B cell (primary cell): ENCODE measurements around the gene SAXO1.

ENCODE experiments used
- EZH2 ChIP-seq: IDR thresholded peaks from 2 replicates; pipeline ENCODE4 v1.6.1; 2012; ENCODE audit warnings: borderline replicate concordance, low read depth, mild to moderate bottlenecking, moderate library complexity, low read length; ENCODE audit not compliant: insufficient read depth, poor library complexity, severe bottlenecking
- TF ChIP-seq, protein P1 (sequence below): fragments of 200-600 bp; IDR thresholded peaks from one replicate; pipeline ENCODE4 v1.8.0; 2022; ENCODE audit warnings: antibody characterized with exemption, mild to moderate bottlenecking

DNA sequence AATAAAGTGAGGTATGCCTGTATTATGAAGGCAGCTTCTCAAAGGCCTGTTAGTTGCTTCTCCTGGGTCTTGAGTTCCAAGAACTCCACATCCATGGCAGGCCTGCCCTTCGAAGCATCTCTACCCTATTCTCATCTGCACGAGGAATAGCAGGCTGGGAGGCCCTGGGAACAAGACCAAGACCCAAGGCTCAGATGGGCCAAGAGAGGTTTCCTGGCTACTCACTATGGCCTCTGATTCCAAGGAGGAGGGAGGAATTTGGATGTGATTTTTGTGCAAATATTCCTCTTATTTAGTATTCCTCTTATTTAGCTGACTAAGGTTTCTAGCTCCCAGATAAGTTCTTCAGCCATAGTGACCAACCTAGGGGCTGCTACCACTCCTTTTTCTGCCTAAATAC lies 151.3 kb downstream of the SAXO1 start:
- TF ChIP-seq, protein P1, sequence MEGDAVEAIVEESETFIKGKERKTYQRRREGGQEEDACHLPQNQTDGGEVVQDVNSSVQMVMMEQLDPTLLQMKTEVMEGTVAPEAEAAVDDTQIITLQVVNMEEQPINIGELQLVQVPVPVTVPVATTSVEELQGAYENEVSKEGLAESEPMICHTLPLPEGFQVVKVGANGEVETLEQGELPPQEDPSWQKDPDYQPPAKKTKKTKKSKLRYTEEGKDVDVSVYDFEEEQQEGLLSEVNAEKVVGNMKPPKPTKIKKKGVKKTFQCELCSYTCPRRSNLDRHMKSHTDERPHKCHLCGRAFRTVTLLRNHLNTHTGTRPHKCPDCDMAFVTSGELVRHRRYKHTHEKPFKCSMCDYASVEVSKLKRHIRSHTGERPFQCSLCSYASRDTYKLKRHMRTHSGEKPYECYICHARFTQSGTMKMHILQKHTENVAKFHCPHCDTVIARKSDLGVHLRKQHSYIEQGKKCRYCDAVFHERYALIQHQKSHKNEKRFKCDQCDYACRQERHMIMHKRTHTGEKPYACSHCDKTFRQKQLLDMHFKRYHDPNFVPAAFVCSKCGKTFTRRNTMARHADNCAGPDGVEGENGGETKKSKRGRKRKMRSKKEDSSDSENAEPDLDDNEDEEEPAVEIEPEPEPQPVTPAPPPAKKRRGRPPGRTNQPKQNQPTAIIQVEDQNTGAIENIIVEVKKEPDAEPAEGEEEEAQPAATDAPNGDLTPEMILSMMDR = no peak
- no peak for TF ChIP-seq EZH2
